Neural cell (in vitro differentiated cells): ENCODE results near the gene MARK2. TPM values are rescaled to one million over a fixed set of nuclear protein-coding genes. Genes with fewer than 3 reads are reported as not detected.

Experiments used
- H2AFZ ChIP-seq: fragments of 200-600, 300-800 bp; sonication (generic), shearing (Covaris generic); 2 replicates; pipeline ENCODE4 v1.6.0; 2014; ENCODE audit warnings: low read depth, mild to moderate bottlenecking, antibody characterized with exemption, low read length, moderate library complexity
- H3F3A ChIP-seq: fragments of 200-600 bp; shearing (Covaris generic); 2 replicates; pipeline ENCODE4 v1.6.1; 2016; ENCODE audit warnings: mild to moderate bottlenecking, moderate library complexity, mixed read lengths, antibody characterized with exemption, low read length; ENCODE audit not compliant: insufficient read depth, poor library complexity, severe bottlenecking
- H3K27ac ChIP-seq: fragments of 200-600, 300-800 bp; sonication (generic), shearing (Covaris generic); 2 replicates; pipeline ENCODE4 v1.5.1; 2014; ENCODE audit warnings: mild to moderate bottlenecking, low read length, moderate library complexity
- H3K27me3 ChIP-seq: fragments of 300-800, 200-600 bp; sonication (generic), shearing (Covaris generic); 2 replicates; pipeline ENCODE4 v1.6.0; 2014; ENCODE audit warnings: mild to moderate bottlenecking, low read depth, low read length, moderate library complexity; ENCODE audit not compliant: insufficient read depth
- H3K36me3 ChIP-seq: fragments of 300-800, 200-600 bp; sonication (generic), shearing (Covaris generic); 2 replicates; pipeline ENCODE4 v1.5.1; 2014; ENCODE audit warnings: mild to moderate bottlenecking, antibody characterized with exemption, low read length, moderate library complexity; ENCODE audit not compliant: insufficient read depth
- H3K4me2 ChIP-seq: fragments of 300-800, 200-600 bp; sonication (generic), shearing (Covaris generic); 2 replicates; pipeline ENCODE4 v1.6.0; 2014; ENCODE audit warnings: mild to moderate bottlenecking, low read length
- H3K4me3 ChIP-seq: fragments of 300-800, 200-600 bp; sonication (generic), shearing (Covaris generic); 2 replicates; pipeline ENCODE4 v1.5.1; 2014; ENCODE audit warnings: mild to moderate bottlenecking, low read length, moderate library complexity
- H3K79me2 ChIP-seq: fragments of 200-600 bp; shearing (Covaris generic); replicated peaks from 2 replicates; pipeline ENCODE4 v1.6.0; 2014; ENCODE audit warnings: mild to moderate bottlenecking, low read length, moderate library complexity; ENCODE audit not compliant: insufficient read depth
- H3K9ac ChIP-seq: fragments of 300-800, 200-600 bp; sonication (generic), shearing (Covaris generic); 2 replicates; pipeline ENCODE4 v1.6.1; 2016; ENCODE audit warnings: mild to moderate bottlenecking, low read length, mixed read lengths
- H3K9me2 ChIP-seq: fragments of 200-600 bp; shearing (Covaris generic); 2 replicates; pipeline ENCODE4 v1.6.1; 2016; ENCODE audit warnings: mild to moderate bottlenecking, low read length, mixed read lengths; ENCODE audit not compliant: insufficient read depth
- H3K9me3 ChIP-seq: fragments of 200-600, 300-800 bp; sonication (generic), shearing (Covaris generic); 2 replicates; pipeline ENCODE4 v1.6.1; 2016; ENCODE audit warnings: mild to moderate bottlenecking, mixed run types, low read length, moderate library complexity, mixed read lengths
- H4K20me1 ChIP-seq: fragments of 200-600 bp; shearing (Covaris generic); 2 replicates; pipeline ENCODE4 v1.6.1; 2016; ENCODE audit warnings: mild to moderate bottlenecking, mixed run types; ENCODE audit not compliant: insufficient read depth
- EP300 ChIP-seq: fragments of 450-650 bp; conservative IDR thresholded peaks from 2 replicates; pipeline ENCODE4 v1.6.1; 2014; ENCODE audit warnings: antibody characterized with exemption, mild to moderate bottlenecking, moderate library complexity; ENCODE audit not compliant: poor library complexity, severe bottlenecking
- EZH2 ChIP-seq: fragments of 200-600, 300-800 bp; shearing (Covaris generic), sonication (generic); IDR thresholded peaks from 2 replicates; pipeline ENCODE4 v1.6.1; 2014; ENCODE audit warnings: antibody characterized with exemption, low read length, borderline replicate concordance, mild to moderate bottlenecking; ENCODE audit not compliant: insufficient read depth, poor library complexity, severe bottlenecking
- MXI1 ChIP-seq: fragments of 450-650 bp; conservative IDR thresholded peaks from 2 replicates; pipeline ENCODE4 v1.6.1; 2014; ENCODE audit warnings: antibody characterized with exemption, mild to moderate bottlenecking; ENCODE audit not compliant: poor library complexity, severe bottlenecking
- POLR2AphosphoS5 ChIP-seq: IDR thresholded peaks from 2 replicates; pipeline ENCODE4 v1.6.1; 2012
- RAD21 ChIP-seq: fragments of 450-650 bp; conservative IDR thresholded peaks from 2 replicates; pipeline ENCODE4 v1.6.1; 2014; ENCODE audit warnings: antibody characterized with exemption, mild to moderate bottlenecking, moderate library complexity
- SMC3 ChIP-seq: fragments of 450-650 bp; conservative IDR thresholded peaks from 2 replicates; pipeline ENCODE4 v1.6.1; 2014; ENCODE audit warnings: antibody characterized with exemption, mild to moderate bottlenecking, moderate library complexity; ENCODE audit not compliant: poor library complexity
- TAF1 ChIP-seq: IDR thresholded peaks from 2 replicates; pipeline ENCODE4 v1.6.1; 2012; ENCODE audit warnings: low read depth
- polyA plus RNA-seq: library from polyadenylated mRNA; depleted of rRNA; stranded (reverse); fragments of >200 nt; gene quantifications from 2 replicates; pipeline ENCODE4 v1.2.3, GENCODE V29; 2014
- TF ChIP-seq, protein P1 (sequence below): IDR thresholded peaks from 2 replicates; pipeline ENCODE4 v1.6.1; 2012; ENCODE audit warnings: borderline replicate concordance
- TF ChIP-seq, protein P2 (sequence below): fragments of 450-650 bp; IDR thresholded peaks from 2 replicates; pipeline ENCODE4 v1.5.1; 2014; ENCODE audit warnings: antibody characterized with exemption, mild to moderate bottlenecking, moderate library complexity; ENCODE audit not compliant: poor library complexity, severe bottlenecking

MARK2 gene
- polyA plus RNA-seq, 1 donor from 2014 or later, result 11.3 TPM

DNA sequence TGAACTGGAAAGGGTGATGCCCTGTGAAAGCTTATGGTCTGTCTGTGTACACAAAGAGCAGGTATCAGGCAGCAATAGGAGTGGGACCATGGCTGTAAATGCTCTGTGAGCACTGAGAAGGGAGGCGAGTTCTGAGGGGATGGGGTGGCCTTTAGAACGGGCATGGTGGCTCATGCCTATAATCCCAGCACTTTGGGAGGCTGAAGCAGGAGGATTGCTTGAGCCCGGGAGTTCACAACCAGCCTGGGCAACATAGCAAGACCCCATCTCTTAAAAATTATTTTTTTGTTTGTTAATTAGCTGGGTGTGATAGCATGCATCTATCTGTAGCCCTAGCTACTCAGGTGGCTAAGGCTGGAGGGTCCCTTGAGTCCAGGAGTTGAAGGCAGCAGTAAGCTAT is 22.2 kb upstream of the MARK2 start:
- Histone ChIP-seq H3K27me3 (no peaks in the 10 kb centered on the region), H3K9me2 (no peaks in the 10 kb centered on the region), H3K27ac (no peak overlapping the region), H3K4me2 (no peak overlapping the region), H3K9me3 (no peaks in the 10 kb centered on the region), H4K20me1 (no peaks in the 10 kb centered on the region), H3K4me3 (no peak overlapping the region), H3K36me3 (no peaks in the 10 kb centered on the region), H3K79me2 (peaks cover 43% of the 10 kb centered on the region), H3F3A (peaks cover 5% of the 10 kb centered on the region), H2AFZ (no peak overlapping the region), H3K9ac (no peak overlapping the region)
- TF ChIP-seq POLR2AphosphoS5, result no peak
- no peak for TF ChIP-seq TAF1
- TF ChIP-seq, protein P1, sequence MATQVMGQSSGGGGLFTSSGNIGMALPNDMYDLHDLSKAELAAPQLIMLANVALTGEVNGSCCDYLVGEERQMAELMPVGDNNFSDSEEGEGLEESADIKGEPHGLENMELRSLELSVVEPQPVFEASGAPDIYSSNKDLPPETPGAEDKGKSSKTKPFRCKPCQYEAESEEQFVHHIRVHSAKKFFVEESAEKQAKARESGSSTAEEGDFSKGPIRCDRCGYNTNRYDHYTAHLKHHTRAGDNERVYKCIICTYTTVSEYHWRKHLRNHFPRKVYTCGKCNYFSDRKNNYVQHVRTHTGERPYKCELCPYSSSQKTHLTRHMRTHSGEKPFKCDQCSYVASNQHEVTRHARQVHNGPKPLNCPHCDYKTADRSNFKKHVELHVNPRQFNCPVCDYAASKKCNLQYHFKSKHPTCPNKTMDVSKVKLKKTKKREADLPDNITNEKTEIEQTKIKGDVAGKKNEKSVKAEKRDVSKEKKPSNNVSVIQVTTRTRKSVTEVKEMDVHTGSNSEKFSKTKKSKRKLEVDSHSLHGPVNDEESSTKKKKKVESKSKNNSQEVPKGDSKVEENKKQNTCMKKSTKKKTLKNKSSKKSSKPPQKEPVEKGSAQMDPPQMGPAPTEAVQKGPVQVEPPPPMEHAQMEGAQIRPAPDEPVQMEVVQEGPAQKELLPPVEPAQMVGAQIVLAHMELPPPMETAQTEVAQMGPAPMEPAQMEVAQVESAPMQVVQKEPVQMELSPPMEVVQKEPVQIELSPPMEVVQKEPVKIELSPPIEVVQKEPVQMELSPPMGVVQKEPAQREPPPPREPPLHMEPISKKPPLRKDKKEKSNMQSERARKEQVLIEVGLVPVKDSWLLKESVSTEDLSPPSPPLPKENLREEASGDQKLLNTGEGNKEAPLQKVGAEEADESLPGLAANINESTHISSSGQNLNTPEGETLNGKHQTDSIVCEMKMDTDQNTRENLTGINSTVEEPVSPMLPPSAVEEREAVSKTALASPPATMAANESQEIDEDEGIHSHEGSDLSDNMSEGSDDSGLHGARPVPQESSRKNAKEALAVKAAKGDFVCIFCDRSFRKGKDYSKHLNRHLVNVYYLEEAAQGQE, result no peak
- no peak for TF ChIP-seq RAD21
- TF ChIP-seq MXI1, result no peak
- TF ChIP-seq, protein P2, sequence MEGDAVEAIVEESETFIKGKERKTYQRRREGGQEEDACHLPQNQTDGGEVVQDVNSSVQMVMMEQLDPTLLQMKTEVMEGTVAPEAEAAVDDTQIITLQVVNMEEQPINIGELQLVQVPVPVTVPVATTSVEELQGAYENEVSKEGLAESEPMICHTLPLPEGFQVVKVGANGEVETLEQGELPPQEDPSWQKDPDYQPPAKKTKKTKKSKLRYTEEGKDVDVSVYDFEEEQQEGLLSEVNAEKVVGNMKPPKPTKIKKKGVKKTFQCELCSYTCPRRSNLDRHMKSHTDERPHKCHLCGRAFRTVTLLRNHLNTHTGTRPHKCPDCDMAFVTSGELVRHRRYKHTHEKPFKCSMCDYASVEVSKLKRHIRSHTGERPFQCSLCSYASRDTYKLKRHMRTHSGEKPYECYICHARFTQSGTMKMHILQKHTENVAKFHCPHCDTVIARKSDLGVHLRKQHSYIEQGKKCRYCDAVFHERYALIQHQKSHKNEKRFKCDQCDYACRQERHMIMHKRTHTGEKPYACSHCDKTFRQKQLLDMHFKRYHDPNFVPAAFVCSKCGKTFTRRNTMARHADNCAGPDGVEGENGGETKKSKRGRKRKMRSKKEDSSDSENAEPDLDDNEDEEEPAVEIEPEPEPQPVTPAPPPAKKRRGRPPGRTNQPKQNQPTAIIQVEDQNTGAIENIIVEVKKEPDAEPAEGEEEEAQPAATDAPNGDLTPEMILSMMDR, result no peak
- TF ChIP-seq EP300, result no peak
- TF ChIP-seq SMC3, result no peak
- no peak for TF ChIP-seq EZH2

DNA sequence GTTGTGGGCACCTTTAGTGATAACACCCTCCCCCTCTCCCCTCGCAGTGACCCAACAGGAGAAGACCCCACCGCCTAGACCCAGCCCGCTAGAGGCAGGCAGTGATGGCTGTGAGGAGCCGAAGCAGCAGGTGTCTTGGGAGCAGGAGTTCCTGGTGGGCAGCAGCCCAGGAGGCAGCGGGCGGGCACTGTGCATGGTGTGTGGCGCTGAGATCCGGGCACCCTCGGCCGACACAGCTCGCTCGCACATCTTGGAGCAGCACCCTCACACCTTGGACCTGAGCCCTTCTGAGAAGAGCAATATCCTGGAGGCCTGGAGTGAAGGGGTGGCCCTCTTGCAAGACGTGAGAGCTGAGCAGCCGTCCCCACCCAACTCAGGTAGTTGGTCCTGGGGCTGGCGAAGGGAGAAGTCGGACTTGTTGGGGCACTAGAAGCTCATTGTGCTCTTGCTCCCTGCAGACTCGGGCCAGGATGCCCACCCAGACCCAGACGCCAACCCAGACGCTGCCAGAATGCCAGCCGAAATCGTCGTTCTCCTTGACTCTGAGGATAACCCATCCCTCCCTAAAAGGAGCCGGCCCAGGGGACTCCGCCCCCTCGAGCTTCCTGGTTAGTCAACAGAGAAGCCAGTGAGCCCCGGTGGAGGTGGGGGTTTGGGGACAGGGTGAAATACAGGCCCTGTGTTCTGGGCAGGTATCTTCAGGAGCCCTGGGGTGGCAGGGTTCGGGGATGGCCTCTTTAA is 21.0 kb upstream of the MARK2 start:
- peaks cover 39% of the 10 kb centered on the region for H3K79me2 ChIP-seq
- H3K9me3 ChIP-seq, result no peaks in the 10 kb centered on the region
- H3K9me2 ChIP-seq, result no peaks in the 10 kb centered on the region
- no peak overlapping the region for H3K27ac ChIP-seq
- H4K20me1 ChIP-seq, result no peaks in the 10 kb centered on the region
- H3K4me2 ChIP-seq, result no peak overlapping the region
- H3K27me3 ChIP-seq, result no peaks in the 10 kb centered on the region
- no peaks in the 10 kb centered on the region for H3F3A ChIP-seq
- H2AFZ ChIP-seq, result no peak overlapping the region
- no peak overlapping the region for H3K9ac ChIP-seq
- no peak overlapping the region for H3K4me3 ChIP-seq
- TF ChIP-seq EZH2 (no peak), RAD21 (no peak), TAF1 (no peak), SMC3 (no peak), EP300 (no peak), MXI1 (no peak)
- TF ChIP-seq, protein P2, result no peak
- TF ChIP-seq, protein P1, result no peak
- no peaks in the 10 kb centered on the region for H3K36me3 ChIP-seq
